Lower leg skin (tissue), 4 donors: ENCODE data around the gene SLC36A1. TPM values are rescaled to one million over a fixed set of nuclear protein-coding genes. Genes with fewer than 3 reads are reported as not detected.

Source experiments
- DNase-seq, 2 donors: peaks; one replicate each; pipeline ENCODE4 v3.0.0-alpha.2; 2019; ENCODE audit warnings: low spot score in 2 of 2
- H3K4me3 ChIP-seq: fragments of 200-600 bp; sonication (generic); 2 replicates; pipeline ENCODE4 v1.5.1; 2017; ENCODE audit warnings: mild to moderate bottlenecking, low read depth; ENCODE audit not compliant: poor library complexity, severe bottlenecking
- CTCF ChIP-seq, 3 donors: fragments of 450-650 bp; IDR thresholded peaks; one replicate each; pipeline ENCODE4 v1.5.1; 2016; ENCODE audit warnings: antibody characterized with exemption in 3 of 3, mild to moderate bottlenecking in 3 of 3, moderate library complexity in 2 of 3
- POLR2A ChIP-seq, 2 donors: fragments of 450-650 bp; IDR thresholded peaks; one replicate each; pipeline ENCODE4 v1.6.1; 2016 to 2017; ENCODE audit warnings: antibody characterized with exemption in 2 of 2, mild to moderate bottlenecking in 1 of 2, moderate library complexity in 1 of 2
- WGBS, 2 donors: methylation state at CpG; one replicate each; pipeline ENCODE4 v1.1.5; 2018; 5-methylcytosine and 5-hydroxymethylcytosine counted together
- intact Hi-C: fragments of 100-400 bp; cut with DNase I; formaldehyde crosslinking; loops from one replicate; pipeline ENCODE4 v1.15.0; 2023; ENCODE audit warnings: low total_unique reads
- total RNA-seq, 4 donors: library from RNA; depleted of rRNA; stranded (reverse); fragments of >200 nt; gene quantifications; one replicate each; pipeline ENCODE4 v1.1.0, GENCODE V29; 2016

The SLC36A1 gene
- total RNA-seq, 4 donors from 2014 or later, result 4.8 to 7.0 (median 6.5) TPM

DNA sequence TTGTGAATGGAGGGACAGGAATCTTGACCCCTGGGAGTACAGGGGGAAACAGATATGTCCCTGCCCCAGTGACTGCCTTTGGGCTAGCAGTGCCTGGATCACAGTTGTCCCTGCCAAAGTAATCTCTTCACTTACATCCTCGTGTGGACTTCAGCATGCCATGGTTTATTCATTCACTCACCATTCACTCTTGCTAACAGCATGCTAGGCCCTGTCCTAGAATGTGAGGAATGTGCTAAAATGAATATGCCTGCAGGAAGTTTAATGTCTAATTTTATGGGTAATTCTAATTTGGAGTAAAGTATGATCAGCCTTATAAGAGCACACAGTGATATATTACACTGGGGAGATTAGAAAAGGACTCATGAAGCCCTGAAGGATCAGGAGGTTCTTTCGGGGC is 80.8 kb downstream of the SLC36A1 start:
- 51 to 64% methylated on average over 2 of the region's 2 CpGs for WGBS, 2 donors
- no peak for DNase-seq
- no peak overlapping the region for H3K4me3 ChIP-seq
- intact Hi-C loops, result no loop called here
- no peak for TF ChIP-seq POLR2A (IDR thresholded peaks at IDR 0.05)
- no peak for TF ChIP-seq CTCF (IDR thresholded peaks at IDR 0.05)

DNA sequence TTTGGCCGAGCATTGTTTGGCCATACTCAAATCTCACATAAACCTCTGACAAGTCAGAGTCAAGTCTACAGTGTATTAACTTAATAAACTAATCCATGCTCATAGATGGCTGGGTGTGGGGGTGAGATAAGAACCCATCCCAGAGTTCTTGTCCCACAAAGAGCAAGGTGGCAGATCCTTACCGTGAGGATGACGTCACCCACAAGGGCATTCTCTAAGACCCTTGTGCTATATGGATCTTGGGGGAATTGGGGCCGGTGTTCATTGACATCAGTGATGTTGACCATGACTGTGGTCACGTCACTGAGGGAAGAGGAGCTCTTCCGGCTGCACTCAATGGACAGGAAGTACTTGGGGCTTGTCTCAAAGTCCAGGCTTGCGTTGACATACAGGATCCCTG is 81.6 kb downstream of the SLC36A1 start:
- TF ChIP-seq CTCF (IDR thresholded peaks at IDR 0.05) (no peak), POLR2A (IDR thresholded peaks at IDR 0.05) (no peak)
- no peak overlapping the region for H3K4me3 ChIP-seq
- 85 to 87% methylated on average over 7 of the region's 7 CpGs for WGBS, 2 donors
- intact Hi-C loops, result no loop called here
- no peak for DNase-seq

DNA sequence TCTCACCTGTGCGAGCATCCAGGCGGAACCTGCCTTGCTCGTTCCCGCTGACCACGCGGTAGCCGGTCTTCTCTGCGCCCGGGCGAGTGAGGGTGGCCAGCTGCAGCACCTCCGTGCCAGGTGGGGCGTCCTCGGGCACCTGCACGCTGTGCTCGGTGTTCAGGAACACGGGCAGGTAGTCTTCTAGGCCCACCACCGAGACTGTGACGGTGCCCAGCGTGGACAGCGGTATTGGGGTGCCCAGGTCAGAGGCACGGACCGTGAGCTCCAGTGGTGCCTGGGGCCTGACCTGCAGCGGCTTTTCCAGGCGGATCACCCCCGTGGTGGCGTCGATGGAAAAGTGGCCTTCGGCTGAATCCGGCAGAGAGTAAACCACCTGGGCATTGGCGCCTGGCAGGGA is 84.2 kb downstream of the SLC36A1 start:
- DNase-seq, result no peak
- no peak overlapping the region for H3K4me3 ChIP-seq
- intact Hi-C loops, result no loop called here
- TF ChIP-seq CTCF (IDR thresholded peaks at IDR 0.05) (no peak), POLR2A (IDR thresholded peaks at IDR 0.05) (no peak)
- 92 to 93% methylated on average over 26 to 30 of the region's 30 CpGs for WGBS, 2 donors

DNA sequence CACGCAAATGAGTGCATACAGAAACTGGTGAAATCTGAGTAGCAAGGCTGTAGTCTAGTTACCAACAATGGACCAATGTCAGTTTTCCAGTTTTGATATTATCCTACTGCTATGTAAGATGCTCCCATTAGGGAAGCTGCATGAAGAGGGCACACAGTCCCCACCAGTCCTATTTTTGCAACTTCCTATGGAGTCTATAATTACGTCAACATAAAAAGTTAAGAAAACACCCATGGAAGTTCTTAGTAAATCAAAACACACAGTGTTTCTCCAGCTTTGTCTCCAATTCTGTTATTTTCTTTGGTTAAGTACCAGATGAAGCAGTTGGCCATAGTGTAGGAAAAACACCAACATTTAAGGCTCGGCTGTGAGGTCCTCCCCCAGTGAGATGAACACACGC is 85.0 kb downstream of the SLC36A1 start:
- TF ChIP-seq POLR2A (IDR thresholded peaks at IDR 0.05) (no peak), CTCF (IDR thresholded peaks at IDR 0.05) (no peak)

GRCh38 chr5:151534350-151534749 is 86.9 kb downstream of the SLC36A1 start:
- DNase-seq, result no peak
- WGBS, 2 donors, result 68 to 72% methylated on average over 11 of the region's 11 CpGs
- intact Hi-C loops, result no loop called here
- TF ChIP-seq CTCF (IDR thresholded peaks at IDR 0.05), result no peak
- TF ChIP-seq POLR2A (IDR thresholded peaks at IDR 0.05), result no peak
- H3K4me3 ChIP-seq, result no peak overlapping the region

More for the DNA sequence above, 85.0 kb downstream of the SLC36A1 start:
- intact Hi-C loops, result no loop called here
- WGBS, 2 donors, result 84 to 90% methylated on average over 4 of the region's 4 CpGs
- no peak for DNase-seq
- H3K4me3 ChIP-seq, result no peak overlapping the region

DNA sequence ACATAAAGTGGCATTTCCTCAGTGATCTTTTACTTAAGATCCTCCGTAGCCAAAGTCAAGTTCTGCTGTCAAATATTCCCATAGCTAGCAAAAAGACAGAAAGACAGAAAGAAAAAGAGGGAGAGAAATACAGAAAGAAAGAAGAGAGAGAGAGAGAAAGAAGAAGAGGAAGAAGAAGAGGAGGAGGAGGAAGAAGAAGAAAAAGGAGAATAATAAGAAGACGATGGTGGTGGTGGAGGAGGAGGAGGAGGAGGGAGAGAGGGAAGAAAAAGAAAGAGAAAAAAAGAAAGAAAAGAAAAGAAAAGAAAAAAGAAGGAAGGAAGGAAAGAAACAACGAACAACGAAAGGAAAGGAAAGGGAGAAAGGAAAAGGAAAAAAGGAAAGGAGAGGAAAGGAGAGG is 89.6 kb downstream of the SLC36A1 start:
- 89 to 91% methylated on average over 4 of the region's 4 CpGs for WGBS, 2 donors
- TF ChIP-seq POLR2A (IDR thresholded peaks at IDR 0.05) (no peak), CTCF (IDR thresholded peaks at IDR 0.05) (no peak)
- intact Hi-C loops, result no loop called here

More for the DNA sequence above, 89.6 kb downstream of the SLC36A1 start:
- no peak overlapping the region for H3K4me3 ChIP-seq
- no peak for DNase-seq
